BE2C (cell line): ENCODE data around the gene ADAM30.

ENCODE experiments used
- DNase-seq: peaks from one replicate; pipeline ENCODE4 v3.0.0-alpha.2; 2020
- H3K27me3 ChIP-seq: fragments of 250-450 bp; sonication (Bioruptor Pico); 2 replicates; pipeline ENCODE4 v1.5.1; 2020; ENCODE audit warnings: mild to moderate bottlenecking
- H3K36me3 ChIP-seq: fragments of 250-450 bp; sonication (Bioruptor Pico); 2 replicates; pipeline ENCODE4 v1.5.1; 2020; ENCODE audit warnings: mild to moderate bottlenecking
- H3K4me1 ChIP-seq: fragments of 250-450 bp; sonication (Bioruptor Pico); 2 replicates; pipeline ENCODE4 v1.5.1; 2020
- H3K4me3 ChIP-seq: 2 replicates; pipeline ENCODE4 v1.5.1; 2011; ENCODE audit warnings: low read depth, low read length
- H3K9me3 ChIP-seq: fragments of 250-450 bp; sonication (Bioruptor Pico); 2 replicates; pipeline ENCODE4 v1.5.1; 2020
- CTCF ChIP-seq: IDR thresholded peaks from 2 replicates; pipeline ENCODE4 v1.5.1; 2012; ENCODE audit warnings: mild to moderate bottlenecking, low read depth, low read length

Gene ADAM30

GRCh38 chr1:119895102-119895501 lies 1.2 kb downstream of the ADAM30 start:
- TF ChIP-seq CTCF, result no peak
- H3K4me3 ChIP-seq, result no peak overlapping the region
- H3K9me3 ChIP-seq, result no peaks in the 10 kb centered on the region
- DNase-seq, result no peak
- H3K36me3 ChIP-seq, result no peaks in the 10 kb centered on the region
- peaks cover 40% of the 10 kb centered on the region for H3K27me3 ChIP-seq
- no peaks in the 10 kb centered on the region for H3K4me1 ChIP-seq

- no peaks in the 10 kb centered on the region for H3K9me3 ChIP-seq
- no peak overlapping the region for H3K4me3 ChIP-seq
- DNase-seq, result no peak
- no peak for TF ChIP-seq CTCF
- peaks cover 40% of the 10 kb centered on the region for H3K27me3 ChIP-seq
- no peaks in the 10 kb centered on the region for H3K4me1 ChIP-seq
- H3K36me3 ChIP-seq, result no peaks in the 10 kb centered on the region
These were observed 2.3 kb downstream of the ADAM30 start for GRCh38 chr1:119893827-119894700.

GRCh38 chr1:119893238-119893791 lies 3.0 kb downstream of the ADAM30 start:
- peaks cover 35% of the 10 kb centered on the region for H3K27me3 ChIP-seq
- no peaks in the 10 kb centered on the region for H3K36me3 ChIP-seq
- no peaks in the 10 kb centered on the region for H3K9me3 ChIP-seq
- no peak for DNase-seq
- no peak for TF ChIP-seq CTCF
- no peak overlapping the region for H3K4me3 ChIP-seq
- no peaks in the 10 kb centered on the region for H3K4me1 ChIP-seq

GRCh38 chr1:119891386-119891785 lies 4.9 kb downstream of the ADAM30 start:
- no peaks in the 10 kb centered on the region for H3K4me1 ChIP-seq
- H3K9me3 ChIP-seq, result no peaks in the 10 kb centered on the region
- no peak overlapping the region for H3K4me3 ChIP-seq
- TF ChIP-seq CTCF, result no peak
- DNase-seq, result no peak
- no peaks in the 10 kb centered on the region for H3K36me3 ChIP-seq
- H3K27me3 ChIP-seq, result peaks cover 30% of the 10 kb centered on the region

- no peaks in the 10 kb centered on the region for H3K36me3 ChIP-seq
- peaks cover 7% of the 10 kb centered on the region for H3K27me3 ChIP-seq
- no peak for DNase-seq
- no peaks in the 10 kb centered on the region for H3K9me3 ChIP-seq
- no peak for TF ChIP-seq CTCF
- H3K4me1 ChIP-seq, result no peaks in the 10 kb centered on the region
- no peak overlapping the region for H3K4me3 ChIP-seq
These were observed 7.8 kb downstream of the ADAM30 start for GRCh38 chr1:119888476-119888875.

GRCh38 chr1:119887427-119887826 lies 8.9 kb downstream of the ADAM30 start:
- no peaks in the 10 kb centered on the region for H3K4me1 ChIP-seq
- TF ChIP-seq CTCF, result no peak
- no peak overlapping the region for H3K4me3 ChIP-seq

More at GRCh38 chr1:119887427-119887826, 8.9 kb downstream of the ADAM30 start:
- Histone ChIP-seq H3K9me3 (no peaks in the 10 kb centered on the region), H3K27me3 (peaks cover 14% of the 10 kb centered on the region), H3K36me3 (no peaks in the 10 kb centered on the region)
- DNase-seq, result no peak
